HG03432 (cell line): ENCODE results near the gene TPP1.

ENCODE experiments used
- ATAC-seq: cut with Tn5 transposase; IDR thresholded peaks from one replicate; pipeline ENCODE4 v1.9.1; 2021; ENCODE audit warnings: mild to moderate bottlenecking, moderate library complexity; ENCODE audit not compliant: unreplicated experiment

TPP1 gene

GRCh38 chr11:6612213-6613041 lies 6.8 kb downstream of the TPP1 start, which contains the start of gene TAF10:
Gene TAF10 (minus strand): TSS chr11:6612216. CDS start chr11:6612189, 27 bp downstream.
- ATAC-seq: peak; percentile 93

- peak; percentile 15 for ATAC-seq
These were observed 7.3 kb downstream of the TPP1 start for GRCh38 chr11:6611963-6612212.

GRCh38 chr11:6611092-6611962 lies 7.9 kb downstream of the TPP1 start:
- no peak for ATAC-seq

- ATAC-seq: no peak
These were observed 8.6 kb downstream of the TPP1 start for GRCh38 chr11:6610591-6610990.

GRCh38 chr11:6609502-6610015 lies 9.7 kb downstream of the TPP1 start:
- ATAC-seq: no peak

GRCh38 chr11:6608726-6609501 lies 10.3 kb downstream of the TPP1 start:
- no peak for ATAC-seq

- ATAC-seq: no peak
These were observed 11.2 kb downstream of the TPP1 start for GRCh38 chr11:6608011-6608410.

GRCh38 chr11:6607190-6607795 lies 11.9 kb downstream of the TPP1 start:
- ATAC-seq: no peak

- peak; percentile 47 for ATAC-seq
These were observed 12.6 kb downstream of the TPP1 start for GRCh38 chr11:6606471-6607189.

GRCh38 chr11:6604790-6605189 lies 14.4 kb downstream of the TPP1 start:
- ATAC-seq: no peak

GRCh38 chr11:6604081-6604626 lies 15.1 kb downstream of the TPP1 start:
- peak; percentile 37 for ATAC-seq

- peak; percentile 82 for ATAC-seq
These were observed 15.7 kb downstream of the TPP1 start, which contains the start of the genes ILK and RRP8 for GRCh38 chr11:6603287-6604080. Gene ILK (plus strand): TSS chr11:6603774. CDS start chr11:6604272, 498 bp downstream. Gene RRP8 (minus strand): TSS chr11:6603616. CDS start chr11:6603502, 114 bp downstream.

GRCh38 chr11:6602096-6602940 lies 16.9 kb downstream of the TPP1 start:
- ATAC-seq: no peak

GRCh38 chr11:6601041-6601461 lies 18.2 kb downstream of the TPP1 start:
- no peak for ATAC-seq

- ATAC-seq: no peak
These were observed 19.3 kb downstream of the TPP1 start for GRCh38 chr11:6599881-6600390.

- ATAC-seq: no peak
These were observed 19.8 kb downstream of the TPP1 start for GRCh38 chr11:6599449-6599848.

- ATAC-seq: no peak
These were observed 20.7 kb downstream of the TPP1 start for GRCh38 chr11:6598555-6598954.
